K562 (cell line): ENCODE data around the gene KLHL18. TPM values are rescaled to one million over a fixed set of nuclear protein-coding genes. Genes with fewer than 3 reads are reported as not detected.
A peak's percentile ranks its signal among the peaks of the same experiment; 100 is the strongest.

Source experiments
- ATAC-seq: fragments of 200-7000 bp; cut with Tn5 transposase; 3 replicates; pipeline ENCODE4 v1.9.1; 2020; ENCODE audit warnings: moderate library complexity
- BruUV-seq: library from RNA; stranded (reverse); fragments of 400-500 nt; replicated peaks from 2 replicates; lab custom pipeline; 2021; lab: Mats Ljungman, UMichigan
- CTCF ChIA-PET: fragments of 300-600 bp; formaldehyde crosslinking; extraction: SDS; loops from one replicate; lab custom pipeline; 2021; ENCODE audit warnings: low intra/inter-chr PET ratio; lab: Yijun Ruan, JAX
- POLR2A ChIA-PET: fragments of 300-600, 350-650 bp; sonication (Branson Sonifier 250); formaldehyde crosslinking; extraction: SDS; loops from one replicate; lab custom pipeline; 2021; ENCODE audit warnings: antibody characterized with exemption, inconsistent platforms; lab: Yijun Ruan, JAX
- DNase-seq, 4 experiments: peaks; one replicate each; pipeline versions ENCODE4 v3.0.0 to v3.0.0-alpha.2; 2011 to 2018; ENCODE audit warnings: low spot score in 3 of 4, mixed read lengths in 3 of 4; ENCODE audit errors: extremely low read depth in 1 of 4
- FAIRE-seq: peaks from 2 replicates; lab custom pipeline; 2011; peaks lifted over from hg19 to GRCh38; lab: Jason Lieb, UNC
- H2AFZ ChIP-seq: 2 replicates; pipeline ENCODE4 v1.6.0; 2011; ENCODE audit warnings: low read depth, low read length, control low read depth, inconsistent platforms
- H3K27ac ChIP-seq: fragments of 200-600 bp; 3 replicates; pipeline ENCODE4 v1.8.0; 2011; ENCODE audit warnings: low read depth, mild to moderate bottlenecking, control low read depth, inconsistent platforms, low read length, moderate library complexity, mixed read lengths; ENCODE audit errors: extremely low read depth
- H3K27me3 ChIP-seq, 2 experiments: fragments of 300-600 bp in 1 of 2; 2 replicates in 1 of 2; 3 replicates in 1 of 2; pipeline versions ENCODE4 v1.6.0 to v1.8.0; 2011; ENCODE audit warnings: inconsistent platforms in 2 of 2, low read length in 2 of 2, mild to moderate bottlenecking in 1 of 2, mixed read lengths in 1 of 2, moderate library complexity in 1 of 2; ENCODE audit not compliant: control insufficient read depth in 2 of 2, insufficient read depth in 2 of 2
- H3K36me3 ChIP-seq: fragments of 300-600 bp; 3 replicates; pipeline ENCODE4 v1.8.0; 2011; ENCODE audit warnings: mild to moderate bottlenecking, low read length, inconsistent platforms; ENCODE audit not compliant: control insufficient read depth, insufficient read depth
- H3K4me1 ChIP-seq, 2 experiments: fragments of 200-600 bp in 1 of 2; replicated peaks in 1 of 2; 2 replicates in 1 of 2; 3 replicates in 1 of 2; pipeline versions ENCODE4 v1.5.1 to v1.8.0; 2011; ENCODE audit warnings: inconsistent platforms in 2 of 2, low read length in 2 of 2, mild to moderate bottlenecking in 1 of 2, mixed read lengths in 1 of 2, moderate library complexity in 1 of 2; ENCODE audit not compliant: control insufficient read depth in 2 of 2, insufficient read depth in 2 of 2
- H3K4me2 ChIP-seq: 2 replicates; pipeline ENCODE4 v1.6.1; 2011; ENCODE audit warnings: low read length, control low read depth, inconsistent platforms, mixed read lengths; ENCODE audit not compliant: insufficient read depth
- H3K4me3 ChIP-seq: fragments of 200-600 bp; sonication (generic), shearing (Covaris generic); 2 replicates; pipeline ENCODE4 v1.5.1; 2016; ENCODE audit warnings: control low read depth, inconsistent platforms
- H3K79me2 ChIP-seq: fragments of 200-600 bp; 3 replicates; pipeline ENCODE4 v1.8.0; 2011; ENCODE audit warnings: low read length, inconsistent platforms; ENCODE audit not compliant: control insufficient read depth, insufficient read depth
- H3K9ac ChIP-seq, 2 experiments: 2 replicates each; pipeline versions ENCODE4 v1.6.0 to v1.6.1; 2011; ENCODE audit warnings: low read depth in 2 of 2, low read length in 2 of 2, control low read depth in 1 of 2, inconsistent platforms in 1 of 2, mild to moderate bottlenecking in 1 of 2, mixed read lengths in 1 of 2; ENCODE audit not compliant: insufficient read depth in 1 of 2
- H3K9me1 ChIP-seq: one replicate; pipeline ENCODE4 v1.6.0; 2011; ENCODE audit warnings: inconsistent platforms, mild to moderate bottlenecking, low read length, moderate library complexity; ENCODE audit not compliant: control insufficient read depth, insufficient read depth
- H3K9me3 ChIP-seq: replicated peaks from 2 replicates; pipeline ENCODE4 v1.5.1; 2011; ENCODE audit warnings: low read depth, low read length, inconsistent platforms; ENCODE audit not compliant: control insufficient read depth, insufficient read depth
- H4K20me1 ChIP-seq: replicated peaks from 2 replicates; pipeline ENCODE4 v1.6.1; 2011; ENCODE audit warnings: low read length, inconsistent platforms, mixed read lengths; ENCODE audit not compliant: control insufficient read depth, insufficient read depth
- SOX6 ChIP-seq: fragments of 450-650 bp; IDR thresholded peaks from 2 replicates; pipeline ENCODE4 v1.6.1; 2014; ENCODE audit warnings: mild to moderate bottlenecking
- ZNF175 ChIP-seq: fragments of 200-800 bp; sonication (Bioruptor generic); IDR thresholded peaks from 2 replicates; pipeline ENCODE4 v1.6.1; 2016; ENCODE audit warnings: low read depth, mild to moderate bottlenecking, missing genetic modification characterization, missing compliant biosample characterization
- WGBS: fragments of 100-300 bp; shearing (Covaris generic); methylation state at CpG from one replicate; pipeline ENCODE4 v1.1.6; 2016; ENCODE audit warnings: low coverage, mixed read lengths; ENCODE audit not compliant: insufficient coverage; ENCODE audit errors: missing lambda C conversion rate; 5-methylcytosine and 5-hydroxymethylcytosine counted together
- in situ Hi-C: fragments of 300-500 bp; cut with MboI; formaldehyde crosslinking; loops from 4 replicates; pipeline ENCODE4 v1.15.0; 2018; ENCODE audit warnings: inconsistent platforms, mixed read lengths
- intact Hi-C: fragments of 100-400 bp; cut with micrococcal nuclease; formaldehyde crosslinking; loops from 2 replicates; pipeline ENCODE4 v1.14.2; 2022
- polyA plus RNA-seq, 8 experiments: library from polyadenylated mRNA; depleted of rRNA in 4 of 8; stranded (reverse) in 5 of 8; unstranded in 3 of 8; fragments of >200 nt; fragmentation: Nextera tagmentation in 2 of 8; fragmentation: Illumina TruSeq in 1 of 8; extraction: Ambion mirVana in 2 of 8; extraction: Trizol in 1 of 8; gene quantifications; 2 replicates each; pipeline versions ENCODE4 v1.2.1 to v1.2.3, GENCODE V29; 2011 to 2014; ENCODE audit warnings: inconsistent platforms in 1 of 8, missing spikeins in 1 of 8
- total RNA-seq, 7 experiments: library from RNA; depleted of rRNA in 6 of 7; stranded (reverse); fragments of >200 nt in 6 of 7; fragmentation: Illumina TruSeq in 2 of 7; extraction: Trizol in 2 of 7; gene quantifications; 2 replicates each; pipeline versions ENCODE4 v1.2.1 to v1.2.3, GENCODE V29; 2011 to 2021; ENCODE audit warnings: low replicate concordance in 1 of 7

The KLHL18 gene
- total and polyA plus RNA-seq, 9 of the 15 experiments (the other 6 are each of a cell fraction or from before 2014, with no cell fraction given), result 26.7 to 97.5 (median 48.7) TPM

DNA sequence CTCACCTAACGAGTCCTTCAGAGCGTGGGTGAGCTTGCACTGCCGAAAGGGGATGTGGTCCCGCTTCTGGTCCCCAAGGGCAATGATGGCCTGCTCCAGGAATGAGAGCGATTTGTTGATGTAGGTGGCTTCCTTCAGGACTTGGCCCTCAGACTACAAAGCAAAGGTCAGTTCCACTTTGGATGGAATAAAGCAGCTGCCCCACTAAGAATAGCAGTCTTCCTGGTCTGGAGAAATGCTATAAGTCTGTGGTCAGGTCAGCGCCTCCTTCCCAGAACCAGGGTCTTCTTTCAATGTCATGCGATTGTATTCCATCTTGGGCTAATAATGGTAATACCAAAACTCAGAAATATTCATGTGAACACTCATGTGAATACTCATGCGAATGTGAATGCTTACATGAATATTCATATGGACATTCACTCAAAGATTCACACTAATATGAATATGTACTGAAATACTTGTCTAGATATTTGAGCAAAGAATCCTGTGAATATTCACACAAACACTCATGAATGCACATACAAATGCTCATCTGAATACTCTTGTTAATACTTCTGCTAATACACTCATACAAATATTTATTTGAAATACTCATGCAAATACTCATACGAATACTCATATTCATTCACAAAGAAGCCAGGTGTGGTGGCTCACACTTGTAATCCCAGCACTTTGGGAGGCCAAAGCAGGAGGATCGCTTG lies 16.9 kb upstream of the KLHL18 start:
- H3K4me3 ChIP-seq, result no peak overlapping the region
- no peak overlapping the region for H3K27ac ChIP-seq
- CTCF ChIA-PET, result interaction anchor here (0.6 kb wide), 1 partner anchor 252 kb away, joined by 3 read pairs; no protein-coding TSS in a partner anchor
- H4K20me1 ChIP-seq, result no peaks in the 10 kb centered on the region
- ATAC-seq, result no peak
- no peaks in the 10 kb centered on the region for H3K9me3 ChIP-seq
- H3K36me3 ChIP-seq, result no peaks in the 10 kb centered on the region
- FAIRE-seq, result no peak
- no peaks in the 10 kb centered on the region for H3K9me1 ChIP-seq
- POLR2A ChIA-PET, result interaction anchor here (1.0 to 1.9 kb wide), 4 partner anchors 10 to 65 kb away, joined by 3 to 7 read pairs (median 5); no protein-coding TSS in a partner anchor
- in situ Hi-C loops, result no loop called here
- DNase-seq, result no peak
- TF ChIP-seq ZNF175 (CRISPR knock-in tag), result 0 out of 2 replicates have a peak, but pooled peaks have one; percentile 14
- TF ChIP-seq SOX6, result no peak
- TF ChIP-seq, all 486 proteins: peak for 1
- WGBS, result 87% methylated on average over 10 of the region's 10 CpGs
- H2AFZ ChIP-seq, result no peak overlapping the region
- H3K27me3 ChIP-seq, result no peaks in the 10 kb centered on the region
- peaks cover 8 to 13% of the 10 kb centered on the region in 2 experiments; a peak in 4 of 5 replicates for H3K4me1 ChIP-seq
- H3K4me2 ChIP-seq, result no peak overlapping the region
- no TSS peak for BruUV-seq
- intact Hi-C loops, result no loop called here
- no peak overlapping the region for H3K9ac ChIP-seq
- no peaks in the 10 kb centered on the region for H3K79me2 ChIP-seq
